Adrenal gland (tissue), 5 donors: ENCODE data around the gene RIPK3.

Experiments used
- POLR2A ChIP-seq, 2 donors: fragments of 450-650 bp; IDR thresholded peaks; one replicate each; pipeline ENCODE4 v1.6.1; 2017; ENCODE audit warnings: antibody characterized with exemption in 2 of 2, mild to moderate bottlenecking in 2 of 2, moderate library complexity in 1 of 2
- TF ChIP-seq, protein P1 (sequence below), 6 experiments: fragments of 450-650 bp in 4 of 6; fragments of 200-600 bp in 2 of 6; sonication (generic) in 1 of 6; IDR thresholded peaks; 1 replicate in 5 of 6; 2 replicates in 1 of 6; pipeline versions ENCODE4 v1.5.1 to v1.8.0; 2016 to 2021; ENCODE audit warnings: antibody characterized with exemption in 6 of 6, mild to moderate bottlenecking in 2 of 6, moderate library complexity in 1 of 6
- donor health status: DM: no; HTN: no; CAD: no.

- no peak for TF ChIP-seq POLR2A (IDR thresholded peaks at IDR 0.05)
- TF ChIP-seq, protein P1, sequence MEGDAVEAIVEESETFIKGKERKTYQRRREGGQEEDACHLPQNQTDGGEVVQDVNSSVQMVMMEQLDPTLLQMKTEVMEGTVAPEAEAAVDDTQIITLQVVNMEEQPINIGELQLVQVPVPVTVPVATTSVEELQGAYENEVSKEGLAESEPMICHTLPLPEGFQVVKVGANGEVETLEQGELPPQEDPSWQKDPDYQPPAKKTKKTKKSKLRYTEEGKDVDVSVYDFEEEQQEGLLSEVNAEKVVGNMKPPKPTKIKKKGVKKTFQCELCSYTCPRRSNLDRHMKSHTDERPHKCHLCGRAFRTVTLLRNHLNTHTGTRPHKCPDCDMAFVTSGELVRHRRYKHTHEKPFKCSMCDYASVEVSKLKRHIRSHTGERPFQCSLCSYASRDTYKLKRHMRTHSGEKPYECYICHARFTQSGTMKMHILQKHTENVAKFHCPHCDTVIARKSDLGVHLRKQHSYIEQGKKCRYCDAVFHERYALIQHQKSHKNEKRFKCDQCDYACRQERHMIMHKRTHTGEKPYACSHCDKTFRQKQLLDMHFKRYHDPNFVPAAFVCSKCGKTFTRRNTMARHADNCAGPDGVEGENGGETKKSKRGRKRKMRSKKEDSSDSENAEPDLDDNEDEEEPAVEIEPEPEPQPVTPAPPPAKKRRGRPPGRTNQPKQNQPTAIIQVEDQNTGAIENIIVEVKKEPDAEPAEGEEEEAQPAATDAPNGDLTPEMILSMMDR (IDR thresholded peaks at IDR 0.05) = no peak
Observed at GRCh38 chr14:24378981-24379906, 39.5 kb upstream of the RIPK3 start.
